ENCODE results near the gene PRICKLE2. TPM values are rescaled to one million over a fixed set of nuclear protein-coding genes. Genes with fewer than 3 reads are reported as not detected.

Gene PRICKLE2
- total RNA-seq, 1 experiment from 2014 or later = 0.26 TPM

DNA sequence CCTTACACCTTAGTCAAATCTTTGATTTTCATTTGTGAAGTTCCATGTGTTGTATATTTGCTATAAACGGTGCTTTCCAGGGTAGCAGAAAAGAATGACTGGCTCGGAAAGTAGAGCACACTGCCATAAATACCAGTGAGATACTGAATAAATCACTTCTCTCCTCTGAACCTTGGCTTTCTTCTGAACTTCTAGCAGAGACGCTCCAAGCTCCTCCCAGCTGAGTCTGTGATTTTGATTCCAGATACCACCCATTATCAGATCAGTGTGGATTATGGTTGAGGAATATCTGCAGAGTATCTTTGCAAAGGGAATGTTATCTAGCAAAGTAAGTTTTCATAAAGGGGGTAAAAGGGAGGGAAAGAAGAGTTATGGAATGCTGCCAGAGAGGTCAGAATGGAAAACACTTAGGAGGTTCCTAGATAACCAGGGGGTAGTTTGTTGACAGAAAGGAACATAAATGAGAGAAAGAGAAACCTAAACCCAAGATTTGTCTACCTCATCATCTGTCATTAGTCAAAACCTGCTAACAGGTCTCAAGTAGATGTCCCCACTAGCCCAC, 103.4 kb downstream of the PRICKLE2 start:
- CTCF ChIA-PET = no interaction called here
- TF ChIP-seq POLR2AphosphoS5 (IDR thresholded peaks at IDR 0.05; ENCODE audit: low read depth, low read length) = no peak
- TF ChIP-seq, protein P1, sequence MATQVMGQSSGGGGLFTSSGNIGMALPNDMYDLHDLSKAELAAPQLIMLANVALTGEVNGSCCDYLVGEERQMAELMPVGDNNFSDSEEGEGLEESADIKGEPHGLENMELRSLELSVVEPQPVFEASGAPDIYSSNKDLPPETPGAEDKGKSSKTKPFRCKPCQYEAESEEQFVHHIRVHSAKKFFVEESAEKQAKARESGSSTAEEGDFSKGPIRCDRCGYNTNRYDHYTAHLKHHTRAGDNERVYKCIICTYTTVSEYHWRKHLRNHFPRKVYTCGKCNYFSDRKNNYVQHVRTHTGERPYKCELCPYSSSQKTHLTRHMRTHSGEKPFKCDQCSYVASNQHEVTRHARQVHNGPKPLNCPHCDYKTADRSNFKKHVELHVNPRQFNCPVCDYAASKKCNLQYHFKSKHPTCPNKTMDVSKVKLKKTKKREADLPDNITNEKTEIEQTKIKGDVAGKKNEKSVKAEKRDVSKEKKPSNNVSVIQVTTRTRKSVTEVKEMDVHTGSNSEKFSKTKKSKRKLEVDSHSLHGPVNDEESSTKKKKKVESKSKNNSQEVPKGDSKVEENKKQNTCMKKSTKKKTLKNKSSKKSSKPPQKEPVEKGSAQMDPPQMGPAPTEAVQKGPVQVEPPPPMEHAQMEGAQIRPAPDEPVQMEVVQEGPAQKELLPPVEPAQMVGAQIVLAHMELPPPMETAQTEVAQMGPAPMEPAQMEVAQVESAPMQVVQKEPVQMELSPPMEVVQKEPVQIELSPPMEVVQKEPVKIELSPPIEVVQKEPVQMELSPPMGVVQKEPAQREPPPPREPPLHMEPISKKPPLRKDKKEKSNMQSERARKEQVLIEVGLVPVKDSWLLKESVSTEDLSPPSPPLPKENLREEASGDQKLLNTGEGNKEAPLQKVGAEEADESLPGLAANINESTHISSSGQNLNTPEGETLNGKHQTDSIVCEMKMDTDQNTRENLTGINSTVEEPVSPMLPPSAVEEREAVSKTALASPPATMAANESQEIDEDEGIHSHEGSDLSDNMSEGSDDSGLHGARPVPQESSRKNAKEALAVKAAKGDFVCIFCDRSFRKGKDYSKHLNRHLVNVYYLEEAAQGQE (IDR thresholded peaks at IDR 0.05; ENCODE audit: insufficient read depth in 1 of 2, low read depth in 2 of 2, low read length in 1 of 2) = no peak
- no peak for TF ChIP-seq TCF7L2 (IDR thresholded peaks at IDR 0.05; ENCODE audit: low read depth, low read length)
- no peak for TF ChIP-seq SIN3A (IDR thresholded peaks at IDR 0.05; ENCODE audit: borderline replicate concordance, insufficient read depth, low read depth, low read length)
- TF ChIP-seq, protein P2, sequence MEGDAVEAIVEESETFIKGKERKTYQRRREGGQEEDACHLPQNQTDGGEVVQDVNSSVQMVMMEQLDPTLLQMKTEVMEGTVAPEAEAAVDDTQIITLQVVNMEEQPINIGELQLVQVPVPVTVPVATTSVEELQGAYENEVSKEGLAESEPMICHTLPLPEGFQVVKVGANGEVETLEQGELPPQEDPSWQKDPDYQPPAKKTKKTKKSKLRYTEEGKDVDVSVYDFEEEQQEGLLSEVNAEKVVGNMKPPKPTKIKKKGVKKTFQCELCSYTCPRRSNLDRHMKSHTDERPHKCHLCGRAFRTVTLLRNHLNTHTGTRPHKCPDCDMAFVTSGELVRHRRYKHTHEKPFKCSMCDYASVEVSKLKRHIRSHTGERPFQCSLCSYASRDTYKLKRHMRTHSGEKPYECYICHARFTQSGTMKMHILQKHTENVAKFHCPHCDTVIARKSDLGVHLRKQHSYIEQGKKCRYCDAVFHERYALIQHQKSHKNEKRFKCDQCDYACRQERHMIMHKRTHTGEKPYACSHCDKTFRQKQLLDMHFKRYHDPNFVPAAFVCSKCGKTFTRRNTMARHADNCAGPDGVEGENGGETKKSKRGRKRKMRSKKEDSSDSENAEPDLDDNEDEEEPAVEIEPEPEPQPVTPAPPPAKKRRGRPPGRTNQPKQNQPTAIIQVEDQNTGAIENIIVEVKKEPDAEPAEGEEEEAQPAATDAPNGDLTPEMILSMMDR (IDR thresholded peaks at IDR 0.05) = no peak
- Histone ChIP-seq H3K36me3 (ENCODE audit: control insufficient read depth, insufficient read depth, low read length) (no peaks in the 10 kb centered on the region), H3K4me1 (ENCODE audit: control insufficient read depth, insufficient read depth, low read length) (no peaks in the 10 kb centered on the region), H3K27ac (ENCODE audit: low read length) (no peak overlapping the region), H3K27me3 (ENCODE audit: control insufficient read depth, insufficient read depth, low read length) (no peaks in the 10 kb centered on the region), H3K9me3 (ENCODE audit: control insufficient read depth, insufficient read depth, low read depth, low read length) (no peaks in the 10 kb centered on the region), H3K4me3 (ENCODE audit: low read depth in 2 of 2, low read length in 2 of 2) (no peak overlapping the region)
- in situ Hi-C loops (cut with HindIII; ENCODE audit: low pct_unique_long_range_greater_than_20kb, low sequenced_read_pairs) (no loop called here), intact Hi-C loops (cut with micrococcal nuclease; ENCODE audit: unreplicated experiment) (no loop called here)
- no TSS peak for BruUV-seq (replicated peaks)
- no peak for DNase-seq (ENCODE audit: low read depth, low spot score)
- ATAC-seq = no peak
- POLR2A ChIA-PET = no interaction called here

DNA sequence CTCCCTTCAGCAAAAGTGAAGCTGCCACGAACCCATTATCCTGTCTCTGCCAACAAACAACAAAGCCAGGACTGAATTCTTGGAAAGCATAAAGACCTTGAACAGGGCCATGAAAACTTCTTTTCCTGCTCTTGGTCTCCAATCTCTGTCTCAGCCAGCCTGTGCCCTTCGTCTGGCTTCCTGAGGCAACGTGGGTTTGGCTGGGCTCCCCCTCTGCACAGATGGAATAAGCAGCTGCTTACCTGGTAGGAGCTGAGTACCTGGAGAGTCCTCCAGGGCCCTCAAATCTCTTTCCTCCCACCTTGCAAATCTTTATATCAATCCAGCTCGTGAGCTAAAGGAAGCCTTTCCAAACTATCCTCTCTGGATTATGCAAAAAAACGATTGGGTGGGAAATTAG, 104.4 kb downstream of the PRICKLE2 start:
- no peaks in the 10 kb centered on the region for H3K36me3 ChIP-seq (ENCODE audit: control insufficient read depth, insufficient read depth, low read length)
- no peaks in the 10 kb centered on the region for H3K4me1 ChIP-seq (ENCODE audit: control insufficient read depth, insufficient read depth, low read length)
- ATAC-seq (no peak), DNase-seq (ENCODE audit: low read depth, low spot score) (no peak)
- TF ChIP-seq, protein P1 (IDR thresholded peaks at IDR 0.05; ENCODE audit: insufficient read depth in 1 of 2, low read depth in 2 of 2, low read length in 1 of 2) = no peak
- TF ChIP-seq TCF7L2 (IDR thresholded peaks at IDR 0.05; ENCODE audit: low read depth, low read length) (no peak), POLR2AphosphoS5 (IDR thresholded peaks at IDR 0.05; ENCODE audit: low read depth, low read length) (no peak), SIN3A (IDR thresholded peaks at IDR 0.05; ENCODE audit: borderline replicate concordance, insufficient read depth, low read depth, low read length) (no peak)
- TF ChIP-seq, protein P2 (IDR thresholded peaks at IDR 0.05) = no peak
- no peaks in the 10 kb centered on the region for H3K27me3 ChIP-seq (ENCODE audit: control insufficient read depth, insufficient read depth, low read length)
- H3K27ac ChIP-seq (ENCODE audit: low read length) = no peak overlapping the region
- ChIA-PET CTCF (no interaction called here), POLR2A (no interaction called here)
- intact Hi-C loops (cut with micrococcal nuclease; ENCODE audit: unreplicated experiment) = no loop called here
- no TSS peak for BruUV-seq (replicated peaks)
- no peaks in the 10 kb centered on the region for H3K9me3 ChIP-seq (ENCODE audit: control insufficient read depth, insufficient read depth, low read depth, low read length)
- H3K4me3 ChIP-seq (ENCODE audit: low read depth in 2 of 2, low read length in 2 of 2) = no peak overlapping the region
- in situ Hi-C loops (cut with HindIII; ENCODE audit: low pct_unique_long_range_greater_than_20kb, low sequenced_read_pairs) = no loop called here
